Thoracic aorta (tissue), 2 donors: ENCODE results near the gene CILP2. TPM values are rescaled to one million over a fixed set of nuclear protein-coding genes. Genes with fewer than 3 reads are reported as not detected.

Experiments
- ATAC-seq: fragments of 150-250 bp; one replicate; pipeline ENCODE4 v1.8.0; 2017; ENCODE audit warnings: low read depth; ENCODE audit not compliant: insufficient number of reproducible peaks, low FRiP score
- DNase-seq: peaks from one replicate; pipeline ENCODE4 v3.0.0-alpha.2; 2020; ENCODE audit warnings: low spot score
- H3K27ac ChIP-seq, 2 donors: fragments of 200-600 bp; sonication (generic); 1 replicate in 1 of 2; 2 replicates in 1 of 2; pipeline ENCODE4 v1.5.1; 2016; ENCODE audit warnings: mild to moderate bottlenecking in 2 of 2, moderate library complexity in 2 of 2
- H3K27me3 ChIP-seq: fragments of 200-600 bp; sonication (generic); replicated peaks from 2 replicates; pipeline ENCODE4 v1.6.0; 2016; ENCODE audit warnings: mild to moderate bottlenecking; ENCODE audit not compliant: insufficient read depth
- H3K36me3 ChIP-seq: fragments of 200-600 bp; sonication (generic); one replicate; pipeline ENCODE4 v1.5.1; 2016
- H3K4me1 ChIP-seq, 2 donors: fragments of 200-600 bp; sonication (generic); 1 replicate in 1 of 2; 2 replicates in 1 of 2; pipeline versions ENCODE4 v1.5.1 to v1.6.0; 2016; ENCODE audit warnings: low read depth in 2 of 2, mild to moderate bottlenecking in 1 of 2; ENCODE audit not compliant: control insufficient read depth in 1 of 2
- H3K4me3 ChIP-seq: fragments of 200-600 bp; sonication (generic); 2 replicates; pipeline ENCODE4 v1.5.1; 2016; ENCODE audit warnings: mild to moderate bottlenecking
- H3K9me3 ChIP-seq: fragments of 200-600 bp; sonication (generic); 2 replicates; pipeline ENCODE4 v1.5.1; 2016
- total RNA-seq, 2 donors: library from RNA; depleted of rRNA; stranded (reverse); fragments of >200 nt; gene quantifications; one replicate each; pipeline versions ENCODE4 v1.1.0 to v1.2.3, GENCODE V29; 2016
- TF ChIP-seq, protein P1 (sequence below): fragments of 200-600 bp; sonication (generic); IDR thresholded peaks from one replicate; pipeline ENCODE4 v1.5.1; 2019; ENCODE audit warnings: antibody characterized with exemption

The CILP2 gene
- total RNA-seq, 2 donors from 2014 or later: 0.81 to 1.5 TPM

DNA sequence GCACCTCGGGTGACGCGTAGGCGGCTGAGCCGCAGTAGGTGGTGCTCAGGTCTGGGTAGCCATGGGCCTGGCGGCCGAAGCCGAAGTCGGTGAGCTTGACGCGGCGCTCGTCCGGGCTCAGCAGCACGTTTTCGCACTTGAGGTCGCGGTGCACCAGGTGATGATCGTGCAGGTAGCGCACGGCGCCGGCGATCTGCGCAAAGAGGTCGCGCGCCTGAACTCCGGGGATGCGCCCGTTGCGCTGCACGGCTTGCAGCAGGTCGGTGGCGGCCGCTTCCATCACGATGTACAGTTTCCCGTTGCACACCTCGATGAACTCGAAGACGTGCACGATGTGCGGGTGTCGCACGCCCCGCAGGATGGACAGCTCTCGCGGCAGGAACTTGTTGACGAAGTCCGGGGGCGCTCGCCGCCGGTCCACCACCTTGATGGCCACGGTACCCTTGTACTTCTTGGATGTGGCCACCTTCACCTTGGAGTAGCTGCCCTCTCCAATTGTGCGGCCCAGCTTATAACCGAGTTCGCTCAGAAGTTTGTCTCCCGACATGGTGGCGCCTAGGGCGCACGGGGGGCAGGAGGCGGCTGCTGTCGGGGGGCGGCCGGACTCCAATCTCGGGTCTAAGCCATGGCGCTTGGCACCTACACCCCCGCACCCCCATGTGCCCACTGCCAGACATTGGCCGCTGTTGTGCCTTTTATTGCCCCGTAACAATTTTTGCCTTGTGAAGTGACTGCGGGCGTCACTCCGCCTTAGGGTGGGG is 23.0 kb upstream of the CILP2 start, which contains the start of gene TSSK6:
Gene TSSK6 (minus strand): TSS at position 668 of the 761 bp plus-strand sequence. CDS start 121 bp downstream, at position 547.
- no peak for ATAC-seq
- peaks cover 13 to 43% of the 10 kb centered on the region in 2 donors for H3K4me1 ChIP-seq
- H3K36me3 ChIP-seq: no peaks in the 10 kb centered on the region

DNA sequence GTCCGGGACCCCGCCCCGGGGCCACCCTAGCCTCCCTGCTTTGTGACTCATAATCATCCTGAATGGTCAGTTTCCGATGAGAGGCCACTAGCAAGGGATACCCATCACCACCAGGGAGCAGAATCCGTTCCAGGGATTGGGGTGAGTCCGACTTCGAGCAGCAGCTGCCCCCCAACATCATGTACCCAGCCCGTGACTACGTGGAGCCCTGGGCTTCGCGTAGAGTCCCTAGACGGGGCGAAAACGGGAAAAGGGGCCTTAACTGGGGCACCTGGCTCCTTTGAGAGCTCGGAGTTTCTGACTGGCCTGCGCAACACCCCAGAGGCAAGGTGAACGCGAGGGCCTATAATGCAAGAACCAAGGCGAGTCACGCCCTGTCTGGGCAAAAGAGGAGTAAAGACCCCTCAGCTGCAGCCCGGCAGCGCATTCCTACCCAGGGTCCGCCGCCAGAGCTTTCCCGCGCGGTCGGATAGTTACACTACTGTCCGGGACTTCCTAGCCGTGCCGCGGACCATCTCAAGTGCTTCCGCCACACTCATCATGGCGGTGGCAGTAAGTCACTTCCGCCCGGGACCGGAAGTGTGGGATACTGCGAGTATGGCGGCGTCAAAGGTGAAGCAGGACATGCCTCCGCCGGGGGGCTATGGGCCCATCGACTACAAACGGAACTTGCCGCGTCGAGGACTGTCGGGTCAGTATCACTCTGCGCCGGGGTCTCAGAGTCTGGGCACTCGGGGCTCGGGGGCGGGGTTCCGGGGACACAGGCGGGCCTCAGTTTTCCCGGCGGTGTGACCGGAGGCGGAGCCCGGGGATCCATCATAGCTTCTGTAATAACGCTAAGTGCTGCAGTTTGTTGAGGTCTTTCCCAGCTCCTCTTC is 22.2 kb upstream of the CILP2 start, which contains the start of gene NDUFA13:
Gene NDUFA13 (plus strand): TSS at position 584 of the 878 bp plus-strand sequence. CDS start 14 bp downstream, at position 598.
- Histone ChIP-seq H3K9me3 (no peaks in the 10 kb centered on the region), H3K4me1 (peaks cover 13 to 43% of the 10 kb centered on the region in 2 donors), H3K36me3 (no peaks in the 10 kb centered on the region), H3K4me3 (peak within 1 kb of the TSS; percentile 85), H3K27ac (peak within 1 kb of the TSS; percentile 75 to 81), H3K27me3 (no peaks in the 10 kb centered on the region)
- peak; percentile 65 for DNase-seq
- TF ChIP-seq, protein P1, sequence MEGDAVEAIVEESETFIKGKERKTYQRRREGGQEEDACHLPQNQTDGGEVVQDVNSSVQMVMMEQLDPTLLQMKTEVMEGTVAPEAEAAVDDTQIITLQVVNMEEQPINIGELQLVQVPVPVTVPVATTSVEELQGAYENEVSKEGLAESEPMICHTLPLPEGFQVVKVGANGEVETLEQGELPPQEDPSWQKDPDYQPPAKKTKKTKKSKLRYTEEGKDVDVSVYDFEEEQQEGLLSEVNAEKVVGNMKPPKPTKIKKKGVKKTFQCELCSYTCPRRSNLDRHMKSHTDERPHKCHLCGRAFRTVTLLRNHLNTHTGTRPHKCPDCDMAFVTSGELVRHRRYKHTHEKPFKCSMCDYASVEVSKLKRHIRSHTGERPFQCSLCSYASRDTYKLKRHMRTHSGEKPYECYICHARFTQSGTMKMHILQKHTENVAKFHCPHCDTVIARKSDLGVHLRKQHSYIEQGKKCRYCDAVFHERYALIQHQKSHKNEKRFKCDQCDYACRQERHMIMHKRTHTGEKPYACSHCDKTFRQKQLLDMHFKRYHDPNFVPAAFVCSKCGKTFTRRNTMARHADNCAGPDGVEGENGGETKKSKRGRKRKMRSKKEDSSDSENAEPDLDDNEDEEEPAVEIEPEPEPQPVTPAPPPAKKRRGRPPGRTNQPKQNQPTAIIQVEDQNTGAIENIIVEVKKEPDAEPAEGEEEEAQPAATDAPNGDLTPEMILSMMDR: no peak
- ATAC-seq: peak; percentile 80

More for the DNA sequence above, 23.0 kb upstream of the CILP2 start, which contains the start of gene TSSK6:
- peak within 1 kb of the TSS; percentile 75 to 81 for H3K27ac ChIP-seq
- TF ChIP-seq, protein P1: no peak
- peak within 1 kb of the TSS; percentile 85 for H3K4me3 ChIP-seq
- no peaks in the 10 kb centered on the region for H3K9me3 ChIP-seq
- no peaks in the 10 kb centered on the region for H3K27me3 ChIP-seq
- no peak for DNase-seq

DNA sequence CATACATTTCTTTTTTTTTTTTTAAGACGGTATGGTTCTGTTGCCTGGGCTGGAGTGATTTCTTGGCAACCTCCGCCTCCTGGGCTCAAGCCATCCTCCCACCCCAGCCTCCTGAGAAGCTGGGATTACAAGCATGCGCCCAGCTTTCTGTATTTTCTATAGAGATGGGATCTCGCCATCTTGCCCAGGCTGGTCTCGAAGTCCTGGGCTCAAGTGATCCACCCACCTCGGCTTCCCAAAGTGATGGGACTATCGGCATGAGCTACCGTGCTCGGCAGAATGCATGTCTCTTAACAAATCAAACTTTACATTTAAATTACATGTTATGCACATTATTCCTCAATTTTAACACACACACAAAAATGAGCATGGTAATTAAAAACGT is 20.8 kb upstream of the CILP2 start:
- no peaks in the 10 kb centered on the region for H3K27me3 ChIP-seq
- DNase-seq (no peak), ATAC-seq (no peak)
- peak overlapping the region; percentile 85 for H3K4me3 ChIP-seq
- H3K36me3 ChIP-seq: no peaks in the 10 kb centered on the region
- TF ChIP-seq, protein P1: no peak
- H3K27ac ChIP-seq: no peak overlapping the region
- H3K9me3 ChIP-seq: no peaks in the 10 kb centered on the region
- peaks cover 15 to 43% of the 10 kb centered on the region in 2 donors for H3K4me1 ChIP-seq

DNA sequence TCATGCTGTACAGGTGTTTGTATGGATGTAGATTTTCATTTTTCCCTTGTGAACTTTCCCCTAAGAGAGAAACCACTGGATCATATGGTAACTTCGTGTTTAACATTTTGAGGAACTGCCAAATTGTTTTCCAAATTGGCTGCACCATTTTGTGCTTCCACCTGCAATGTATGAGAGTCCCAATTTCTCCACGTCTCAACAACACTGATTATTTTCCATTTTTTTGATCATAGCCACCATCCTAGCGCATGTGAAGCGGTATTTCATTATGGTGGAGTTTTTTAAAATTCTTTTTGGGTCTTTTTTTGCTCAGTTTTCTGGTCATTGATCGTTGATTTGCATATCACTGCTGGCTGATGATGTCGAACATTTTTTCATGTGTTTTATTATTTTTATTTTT is 17.1 kb upstream of the CILP2 start:
- DNase-seq (no peak), ATAC-seq (no peak)
- TF ChIP-seq, protein P1: no peak
- H3K4me1 ChIP-seq: peaks cover 11 to 28% of the 10 kb centered on the region in 2 donors
- H3K9me3 ChIP-seq: no peaks in the 10 kb centered on the region
- H3K36me3 ChIP-seq: peaks cover 13% of the 10 kb centered on the region
- H3K4me3 ChIP-seq: no peak overlapping the region
- H3K27ac ChIP-seq: no peak overlapping the region
- no peaks in the 10 kb centered on the region for H3K27me3 ChIP-seq

DNA sequence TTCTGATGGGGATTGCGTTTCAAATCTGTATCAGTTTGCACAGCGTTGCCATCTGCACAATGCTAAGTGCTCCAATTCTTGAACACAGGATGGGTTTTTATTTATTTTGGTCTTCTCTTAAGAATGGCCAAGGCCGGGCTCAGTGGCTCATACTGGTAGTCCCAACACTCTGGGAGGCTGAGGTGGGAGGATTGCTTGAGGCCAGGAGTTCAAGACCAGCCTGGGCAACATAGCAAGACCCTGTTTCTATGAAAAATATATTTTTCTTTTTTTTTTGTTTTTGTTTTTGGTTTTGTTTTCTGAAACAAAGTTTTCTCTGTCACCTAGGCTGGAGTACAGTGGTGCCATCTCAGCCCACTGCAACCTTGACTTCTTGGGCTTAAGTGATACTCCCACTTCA is 14.9 kb upstream of the CILP2 start:
- TF ChIP-seq, protein P1: no peak
- no peak overlapping the region for H3K27ac ChIP-seq
- ATAC-seq (no peak), DNase-seq (no peak)
- no peaks in the 10 kb centered on the region for H3K27me3 ChIP-seq
- no peaks in the 10 kb centered on the region for H3K9me3 ChIP-seq
- peaks cover 25% of the 10 kb centered on the region for H3K36me3 ChIP-seq
- H3K4me3 ChIP-seq: no peak overlapping the region
- peaks cover 2 to 11% of the 10 kb centered on the region in 2 donors for H3K4me1 ChIP-seq
